Activated CD4-positive, alpha-beta memory T cell treated with anti-CD3 and anti-CD28 coated beads, Interleukin-2, amount 10 ng/mL, durations not matched to agents 7 days and 5 days (primary cell): ENCODE measurements around the gene CNTNAP2. TPM values are rescaled to one million over a fixed set of nuclear protein-coding genes. Genes with fewer than 3 reads are reported as not detected.

ENCODE experiments used
- CTCF ChIA-PET: fragments of 350-600 bp; sonication (Branson Sonifier 250); formaldehyde crosslinking; loops from one replicate; lab custom pipeline; 2021; ENCODE audit warnings: antibody characterized with exemption, inconsistent platforms; lab: Charles Lee
- POLR2A ChIA-PET: fragments of 350-600 bp; sonication (Branson Sonifier 250); formaldehyde crosslinking; loops from one replicate; lab custom pipeline; 2021; ENCODE audit warnings: antibody characterized with exemption; lab: Charles Lee
- DNase-seq: peaks from one replicate; pipeline ENCODE4 v3.0.0-alpha.2; 2020
- H3K27ac Mint-ChIP-seq: one replicate; pipeline ENCODE4 v1.8.0; 2021; ENCODE audit warnings: mild to moderate bottlenecking, mixed read lengths
- H3K27me3 Mint-ChIP-seq: one replicate; pipeline ENCODE4 v1.8.0; 2021; ENCODE audit warnings: mixed read lengths
- H3K36me3 Mint-ChIP-seq: one replicate; pipeline ENCODE4 v1.8.0; 2021; ENCODE audit warnings: low read depth, mixed read lengths
- H3K4me1 Mint-ChIP-seq: one replicate; pipeline ENCODE4 v1.8.0; 2021; ENCODE audit warnings: mixed read lengths
- H3K4me3 Mint-ChIP-seq: one replicate; pipeline ENCODE4 v1.8.0; 2021; ENCODE audit warnings: mild to moderate bottlenecking, mixed read lengths
- H3K9me3 Mint-ChIP-seq: one replicate; pipeline ENCODE4 v1.8.0; 2021; ENCODE audit warnings: mixed read lengths
- total RNA-seq, 2 experiments: library from RNA; stranded (reverse); gene quantifications; one replicate each; pipeline ENCODE4 v1.2.3, GENCODE V29; 2021

Gene CNTNAP2
- total RNA-seq, 2 experiments from 2014 or later = not detected

DNA sequence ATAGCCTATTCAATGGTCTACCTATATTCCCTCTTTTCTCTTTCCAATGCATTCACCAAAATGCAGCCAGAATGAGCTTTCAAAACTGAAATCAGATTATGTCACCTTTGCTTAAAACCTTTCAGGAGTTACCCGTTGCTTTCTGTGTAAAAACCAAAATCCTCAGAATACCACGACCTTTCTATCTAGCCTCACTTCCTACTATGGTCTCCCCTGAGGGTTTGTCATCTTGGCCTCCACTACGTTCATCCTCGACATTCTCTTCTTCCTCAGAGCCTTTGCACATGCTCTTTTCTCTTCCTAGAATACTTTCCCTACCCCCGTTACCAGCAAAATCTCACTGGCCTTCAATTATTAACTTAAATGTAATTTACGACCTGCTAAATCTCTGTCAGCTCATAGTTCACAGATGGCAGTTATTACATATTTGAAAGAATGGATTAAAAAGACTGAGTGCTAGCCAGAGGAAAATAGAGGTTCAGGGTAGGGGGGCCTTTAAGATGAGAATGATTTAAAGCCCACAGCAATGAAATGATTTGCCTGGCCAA is 2093.1 kb downstream of the CNTNAP2 start:
- no peaks in the 10 kb centered on the region for H3K4me1 Mint-ChIP-seq
- POLR2A ChIA-PET = no interaction called here
- H3K4me3 Mint-ChIP-seq = no peak overlapping the region
- peaks cover 4% of the 10 kb centered on the region for H3K27me3 Mint-ChIP-seq
- CTCF ChIA-PET = no interaction called here
- no peaks in the 10 kb centered on the region for H3K36me3 Mint-ChIP-seq
- DNase-seq = no peak
- no peak overlapping the region for H3K27ac Mint-ChIP-seq
- H3K9me3 Mint-ChIP-seq = no peaks in the 10 kb centered on the region

DNA sequence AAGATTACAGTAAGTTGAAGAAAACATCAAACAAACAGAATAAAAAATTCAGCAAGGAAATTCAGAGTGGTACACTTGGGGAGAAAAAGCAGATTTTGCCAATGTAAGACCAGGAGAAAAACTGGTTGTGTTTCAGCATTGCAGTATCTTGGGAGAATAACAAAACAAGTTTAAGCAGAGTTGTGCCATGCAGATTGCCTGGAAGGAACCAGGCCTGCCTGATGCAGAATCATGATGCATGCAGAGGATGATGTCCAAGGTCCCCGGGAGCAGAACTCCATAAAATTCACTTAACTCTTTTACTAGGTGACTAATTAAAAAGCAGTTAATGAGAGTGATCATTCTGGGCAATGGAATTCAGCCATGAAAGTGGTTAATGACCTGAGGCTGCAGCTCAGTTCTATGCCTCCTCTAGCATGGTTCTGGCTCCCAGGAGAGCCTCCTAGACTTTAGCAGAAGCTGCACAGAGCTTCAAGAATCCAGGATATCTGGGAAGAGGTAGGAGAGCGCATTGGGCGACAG is 2094.3 kb downstream of the CNTNAP2 start:
- Mint-ChIP-seq H3K27ac (no peak overlapping the region), H3K4me1 (no peaks in the 10 kb centered on the region), H3K27me3 (peaks cover 4% of the 10 kb centered on the region), H3K4me3 (no peak overlapping the region), H3K9me3 (no peaks in the 10 kb centered on the region), H3K36me3 (no peaks in the 10 kb centered on the region)
- ChIA-PET CTCF (interaction anchor here (0.9 kb wide), 1 partner anchor 68 kb away, joined by 3 read pairs; no protein-coding TSS in a partner anchor), POLR2A (no interaction called here)
- DNase-seq = no peak

DNA sequence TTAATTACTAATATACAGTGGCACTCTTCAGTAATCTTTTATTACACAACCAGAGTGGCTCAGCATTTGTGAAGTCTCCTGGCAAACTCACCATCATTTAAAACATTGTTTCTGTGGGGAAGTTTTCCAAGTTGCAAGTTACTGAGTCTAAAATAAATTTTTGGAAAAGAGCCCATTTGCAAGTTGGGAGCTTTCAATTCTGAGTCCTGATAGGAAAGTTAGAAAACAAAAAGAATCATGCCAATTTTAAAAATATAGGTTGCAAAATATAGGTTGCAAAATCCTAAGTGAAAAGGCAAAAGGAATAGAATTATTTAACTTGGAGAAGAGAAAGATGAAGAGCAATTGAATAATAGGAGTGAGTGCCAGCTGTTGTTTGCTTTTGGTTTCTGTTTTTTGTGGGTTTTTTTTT is 2095.1 kb downstream of the CNTNAP2 start:
- Mint-ChIP-seq H3K4me3 (no peak overlapping the region), H3K27me3 (peaks cover 4% of the 10 kb centered on the region), H3K4me1 (no peaks in the 10 kb centered on the region), H3K36me3 (no peaks in the 10 kb centered on the region), H3K27ac (no peak overlapping the region), H3K9me3 (no peaks in the 10 kb centered on the region)
- DNase-seq = no peak
- CTCF ChIA-PET = interaction anchor here (0.9 kb wide), 1 partner anchor 69 kb away, joined by 3 read pairs; no protein-coding TSS in a partner anchor
- POLR2A ChIA-PET = no interaction called here

DNA sequence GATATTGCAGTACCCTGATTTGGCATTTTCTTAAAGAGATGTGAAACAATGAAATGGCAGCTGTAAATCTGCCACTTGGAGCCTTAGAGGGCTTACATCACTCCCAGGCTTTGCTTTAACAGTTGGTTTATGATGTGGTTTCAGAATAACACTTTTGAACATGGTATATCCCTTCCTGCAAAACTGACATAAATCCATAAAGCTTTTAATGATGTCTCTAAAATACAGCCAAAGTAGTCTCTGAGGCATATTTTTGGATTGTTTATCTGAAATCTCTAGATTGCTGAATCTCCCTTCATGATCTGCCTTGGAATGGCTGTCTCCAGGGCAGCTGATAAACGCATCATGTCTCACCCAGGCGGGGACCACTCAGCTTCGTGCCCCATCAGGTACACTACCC is 2096.1 kb downstream of the CNTNAP2 start:
- Mint-ChIP-seq H3K4me3 (no peak overlapping the region), H3K27ac (no peak overlapping the region), H3K36me3 (no peaks in the 10 kb centered on the region), H3K27me3 (peaks cover 4% of the 10 kb centered on the region), H3K4me1 (no peaks in the 10 kb centered on the region), H3K9me3 (no peaks in the 10 kb centered on the region)
- ChIA-PET POLR2A (no interaction called here), CTCF (no interaction called here)
- DNase-seq = no peak

DNA sequence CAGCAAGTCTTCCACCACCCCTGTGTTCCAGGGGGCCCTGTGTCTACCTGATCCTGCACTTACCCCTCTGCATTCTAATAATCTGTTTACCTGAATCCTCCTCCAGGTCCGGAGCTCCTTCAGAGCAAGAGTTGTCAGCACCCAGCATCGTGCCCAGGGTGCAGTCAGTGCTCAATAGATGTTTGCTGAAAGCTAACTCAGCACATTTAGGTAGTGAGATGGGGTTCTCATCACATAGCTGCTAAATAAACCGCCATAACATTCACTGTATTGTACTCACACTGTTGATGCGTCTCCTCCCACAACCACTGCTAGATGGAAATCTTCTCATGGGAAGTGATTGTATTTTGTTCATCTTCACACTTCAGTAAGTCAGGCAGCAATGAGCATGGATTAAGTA is 2097.5 kb downstream of the CNTNAP2 start:
- peaks cover 4% of the 10 kb centered on the region for H3K27me3 Mint-ChIP-seq
- DNase-seq = no peak
- no peak overlapping the region for H3K4me3 Mint-ChIP-seq
- POLR2A ChIA-PET = no interaction called here
- CTCF ChIA-PET = no interaction called here
- no peaks in the 10 kb centered on the region for H3K36me3 Mint-ChIP-seq
- H3K27ac Mint-ChIP-seq = no peak overlapping the region
- no peaks in the 10 kb centered on the region for H3K4me1 Mint-ChIP-seq
- no peaks in the 10 kb centered on the region for H3K9me3 Mint-ChIP-seq

DNA sequence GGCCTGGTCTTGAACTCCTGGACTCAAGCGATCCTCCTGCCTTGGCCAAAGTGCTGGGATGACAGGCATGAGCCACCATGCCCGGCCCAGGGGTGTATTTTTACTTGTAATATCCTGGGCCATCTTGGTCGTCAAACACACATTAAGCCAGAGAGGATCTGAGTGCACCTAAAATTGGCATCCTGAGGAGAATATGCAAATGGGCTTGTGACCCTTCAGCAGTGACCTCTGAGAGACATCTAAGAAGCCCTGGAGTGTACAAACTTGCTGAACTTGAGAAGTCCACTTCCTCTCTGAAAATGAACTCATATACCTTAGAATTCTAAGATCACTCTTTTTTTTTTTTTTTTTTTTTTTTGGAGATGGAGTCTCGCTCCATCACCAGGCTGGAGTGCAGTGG is 2102.0 kb downstream of the CNTNAP2 start:
- ChIA-PET CTCF (no interaction called here), POLR2A (no interaction called here)
- H3K27me3 Mint-ChIP-seq = no peaks in the 10 kb centered on the region
- no peak overlapping the region for H3K4me3 Mint-ChIP-seq
- no peak for DNase-seq
- no peaks in the 10 kb centered on the region for H3K36me3 Mint-ChIP-seq
- no peaks in the 10 kb centered on the region for H3K9me3 Mint-ChIP-seq
- no peaks in the 10 kb centered on the region for H3K4me1 Mint-ChIP-seq
- H3K27ac Mint-ChIP-seq = no peak overlapping the region

DNA sequence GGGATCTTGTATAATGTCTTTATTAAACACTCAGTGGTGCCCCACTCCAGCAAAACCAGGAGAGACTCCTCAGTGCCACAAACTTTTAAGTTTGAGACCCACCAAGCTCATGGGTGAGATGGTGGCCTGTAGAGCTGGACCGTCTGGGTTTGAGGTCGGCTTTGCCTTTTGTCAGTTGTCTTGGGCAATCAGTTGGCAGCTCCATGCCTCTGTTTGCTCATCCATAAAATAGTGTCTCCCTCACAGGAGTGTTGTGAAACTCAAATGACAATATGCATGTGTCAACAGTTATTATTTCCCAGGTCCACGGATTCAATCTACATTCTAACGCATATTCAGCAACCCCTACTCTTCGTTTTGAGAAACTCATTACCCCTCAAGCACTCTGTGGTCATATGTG is 2106.1 kb downstream of the CNTNAP2 start:
- CTCF ChIA-PET = no interaction called here
- Mint-ChIP-seq H3K4me3 (no peak overlapping the region), H3K27me3 (no peaks in the 10 kb centered on the region), H3K4me1 (no peaks in the 10 kb centered on the region), H3K36me3 (no peaks in the 10 kb centered on the region), H3K27ac (no peak overlapping the region), H3K9me3 (peaks cover 7% of the 10 kb centered on the region)
- POLR2A ChIA-PET = no interaction called here
- no peak for DNase-seq

DNA sequence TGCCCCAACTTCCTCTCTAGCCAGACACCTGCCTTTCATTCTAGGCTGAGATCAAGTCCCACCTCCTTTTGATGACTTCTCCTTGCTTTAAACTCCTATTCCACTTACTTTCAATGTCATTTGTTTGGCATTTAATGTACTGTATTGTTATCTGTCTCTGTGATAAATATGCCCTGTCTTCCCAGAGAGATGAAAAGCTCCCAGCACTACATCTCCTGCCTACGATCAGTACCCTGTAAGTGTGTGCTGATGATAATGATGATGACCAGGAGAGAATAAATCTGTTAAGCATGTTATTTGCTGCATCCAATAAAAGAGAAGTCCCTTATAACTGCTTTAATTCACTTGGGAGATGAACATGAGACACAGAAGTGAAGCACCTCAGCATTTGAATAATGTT is 2106.6 kb downstream of the CNTNAP2 start:
- CTCF ChIA-PET = no interaction called here
- Mint-ChIP-seq H3K27me3 (no peaks in the 10 kb centered on the region), H3K27ac (no peak overlapping the region)

DNA sequence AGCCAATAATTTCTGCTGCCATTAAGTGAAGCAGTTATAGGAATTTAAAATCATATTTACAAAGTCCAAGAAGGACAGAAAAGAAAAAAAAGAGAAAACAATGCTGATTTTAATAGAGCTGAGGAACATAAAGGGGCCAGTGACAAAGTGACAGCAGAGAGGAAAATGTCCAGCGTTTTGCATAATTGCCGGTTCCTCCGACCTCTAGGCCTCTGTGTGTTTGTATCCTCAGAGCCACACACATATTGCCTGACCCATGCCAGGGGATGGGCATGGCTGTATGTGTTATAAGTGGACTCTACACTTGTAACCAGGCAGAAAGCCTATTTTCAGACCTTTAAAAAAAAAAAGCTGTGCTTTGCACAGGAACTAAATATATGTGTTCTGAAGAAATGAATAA is 2107.1 kb downstream of the CNTNAP2 start:
- ChIA-PET CTCF (no interaction called here), POLR2A (no interaction called here)
- no peak overlapping the region for H3K27ac Mint-ChIP-seq
- H3K36me3 Mint-ChIP-seq = no peaks in the 10 kb centered on the region
- H3K9me3 Mint-ChIP-seq = peaks cover 7% of the 10 kb centered on the region
- no peaks in the 10 kb centered on the region for H3K4me1 Mint-ChIP-seq
- no peak overlapping the region for H3K4me3 Mint-ChIP-seq
- DNase-seq = no peak
- no peaks in the 10 kb centered on the region for H3K27me3 Mint-ChIP-seq

More for the DNA sequence above, 2106.6 kb downstream of the CNTNAP2 start:
- DNase-seq = no peak
- no peak overlapping the region for H3K4me3 Mint-ChIP-seq
- no peaks in the 10 kb centered on the region for H3K4me1 Mint-ChIP-seq
- POLR2A ChIA-PET = no interaction called here
- no peaks in the 10 kb centered on the region for H3K36me3 Mint-ChIP-seq
- peaks cover 7% of the 10 kb centered on the region for H3K9me3 Mint-ChIP-seq

DNA sequence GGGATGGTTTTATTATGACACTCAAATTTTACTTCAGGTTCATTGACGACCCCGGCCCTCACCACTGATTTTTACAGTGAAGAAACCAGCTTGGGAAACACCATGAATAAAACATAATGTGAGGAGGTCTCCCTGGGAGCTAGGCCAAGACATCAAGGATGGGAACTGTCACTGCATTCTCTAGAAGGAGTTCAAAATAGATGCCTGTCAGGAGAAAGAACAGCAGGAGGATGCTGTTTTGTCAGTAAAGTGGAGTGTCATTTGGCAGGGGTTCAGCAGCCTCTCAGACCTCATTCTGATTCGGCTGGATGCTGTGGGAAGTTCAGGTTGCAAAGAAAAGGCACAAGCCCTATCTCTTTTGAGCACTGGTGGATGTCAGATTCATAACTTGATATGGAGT is 2113.7 kb downstream of the CNTNAP2 start:
- ChIA-PET CTCF (no interaction called here), POLR2A (no interaction called here)
- Mint-ChIP-seq H3K4me3 (no peak overlapping the region), H3K4me1 (no peaks in the 10 kb centered on the region), H3K27me3 (no peaks in the 10 kb centered on the region), H3K27ac (no peak overlapping the region), H3K9me3 (no peaks in the 10 kb centered on the region), H3K36me3 (no peaks in the 10 kb centered on the region)
- DNase-seq = no peak

DNA sequence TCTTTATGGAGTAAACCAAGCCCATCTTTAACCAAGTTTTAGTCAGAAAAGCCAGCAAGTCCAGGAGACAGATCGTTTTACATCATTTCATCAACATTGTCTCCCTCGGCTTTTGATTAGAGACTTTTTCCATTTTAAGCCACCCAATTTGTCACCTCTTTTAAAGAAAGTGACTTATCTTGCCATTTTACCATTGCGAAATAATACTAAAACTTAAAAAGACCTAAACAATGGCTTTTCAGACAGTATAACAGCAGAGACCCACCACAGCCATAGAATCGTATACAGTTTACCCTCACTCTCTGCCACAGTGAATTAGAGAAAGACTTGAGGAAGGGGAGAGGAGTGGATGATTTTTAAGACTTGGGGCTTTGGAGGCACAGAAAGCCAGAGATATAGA is 2114.3 kb downstream of the CNTNAP2 start:
- H3K4me1 Mint-ChIP-seq = no peaks in the 10 kb centered on the region
- no peak overlapping the region for H3K4me3 Mint-ChIP-seq

DNA sequence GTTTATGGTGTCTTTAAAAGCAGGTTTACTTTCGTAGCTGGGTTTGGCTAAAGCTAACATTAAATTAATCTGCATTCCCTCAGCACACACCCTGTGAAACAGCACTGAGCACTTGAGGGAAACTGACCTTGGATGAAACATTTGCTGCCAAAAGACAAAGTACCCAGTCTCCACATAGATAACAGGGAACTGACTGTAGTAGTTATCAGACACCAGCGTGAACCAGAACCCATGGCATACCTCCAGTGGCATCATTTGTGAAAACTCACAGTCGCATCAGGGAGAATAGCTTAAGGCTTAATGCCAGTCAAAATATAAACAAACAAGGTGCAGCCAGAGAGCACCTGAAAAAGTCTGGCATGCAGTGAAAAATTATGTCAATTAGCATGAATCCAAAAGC is 2116.2 kb downstream of the CNTNAP2 start:
- ChIA-PET CTCF (no interaction called here), POLR2A (no interaction called here)
- Mint-ChIP-seq H3K4me1 (no peaks in the 10 kb centered on the region), H3K4me3 (no peak overlapping the region), H3K36me3 (no peaks in the 10 kb centered on the region), H3K27ac (no peak overlapping the region), H3K27me3 (no peaks in the 10 kb centered on the region), H3K9me3 (no peaks in the 10 kb centered on the region)
- DNase-seq = no peak

More for the DNA sequence above, 2114.3 kb downstream of the CNTNAP2 start:
- Mint-ChIP-seq H3K36me3 (no peaks in the 10 kb centered on the region), H3K9me3 (no peaks in the 10 kb centered on the region), H3K27me3 (no peaks in the 10 kb centered on the region), H3K27ac (no peak overlapping the region)
- ChIA-PET CTCF (no interaction called here), POLR2A (no interaction called here)
- no peak for DNase-seq

DNA sequence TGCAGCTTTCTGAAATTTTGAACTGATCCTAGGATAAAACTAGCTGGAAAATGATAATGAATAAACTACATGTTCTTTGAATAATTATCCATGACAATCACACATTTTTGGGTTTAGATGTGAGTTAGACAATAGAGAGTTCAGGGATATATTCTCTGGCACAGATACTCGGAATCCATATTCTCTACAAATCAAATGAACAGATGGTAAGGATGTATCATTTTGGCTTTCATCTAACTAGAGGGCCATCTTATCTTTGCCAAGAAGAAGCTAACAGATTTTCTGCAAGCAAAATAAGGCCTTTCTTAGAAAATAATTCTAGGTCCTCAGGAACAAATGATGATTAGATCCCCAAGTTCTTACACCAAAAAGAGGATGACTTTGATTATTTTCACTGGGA is 2118.1 kb downstream of the CNTNAP2 start:
- Mint-ChIP-seq H3K4me3 (no peak overlapping the region), H3K9me3 (no peaks in the 10 kb centered on the region), H3K27me3 (no peaks in the 10 kb centered on the region), H3K27ac (no peak overlapping the region), H3K4me1 (no peaks in the 10 kb centered on the region), H3K36me3 (no peaks in the 10 kb centered on the region)
- ChIA-PET CTCF (interaction anchor here (0.6 kb wide), 1 partner anchor 25 kb away, joined by 4 read pairs; no protein-coding TSS in a partner anchor), POLR2A (no interaction called here)
- no peak for DNase-seq

DNA sequence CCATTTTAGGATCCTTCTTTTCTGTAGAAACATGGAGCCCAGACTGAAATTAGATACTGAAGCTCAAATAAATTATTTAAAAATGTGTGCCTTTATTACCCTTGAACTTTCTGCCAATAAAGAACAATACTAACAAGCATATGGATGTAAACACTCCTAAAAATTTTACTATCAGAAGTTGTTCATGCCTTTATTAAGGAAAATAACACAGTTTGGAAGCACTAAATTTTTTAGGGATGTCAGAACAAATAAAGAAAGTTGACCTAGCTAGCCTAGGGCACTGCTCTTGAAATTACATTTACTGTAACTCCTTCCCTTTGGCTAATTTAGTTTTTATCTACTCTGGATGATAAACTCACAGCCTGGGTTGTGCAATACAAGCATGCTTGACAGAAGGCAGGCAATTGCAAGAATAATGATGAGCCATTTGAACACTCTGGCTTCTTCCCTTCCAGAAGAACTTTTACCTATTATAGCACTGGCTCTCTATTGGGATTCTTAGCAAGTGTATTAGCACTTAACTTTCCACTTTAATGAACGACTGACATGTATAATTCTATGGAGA is 2122.2 kb downstream of the CNTNAP2 start:
- ChIA-PET CTCF (no interaction called here), POLR2A (no interaction called here)
- Mint-ChIP-seq H3K4me3 (no peak overlapping the region), H3K27me3 (peaks cover 23% of the 10 kb centered on the region), H3K27ac (no peak overlapping the region), H3K4me1 (no peaks in the 10 kb centered on the region), H3K36me3 (no peaks in the 10 kb centered on the region), H3K9me3 (no peaks in the 10 kb centered on the region)
- no peak for DNase-seq
